Endothelial cell of umbilical vein (primary cell): ENCODE data around the gene CYGB. TPM values are rescaled to one million over a fixed set of nuclear protein-coding genes. Genes with fewer than 3 reads are reported as not detected.

Source experiments
- BruUV-seq: library from RNA; stranded (reverse); fragments of 400-500 nt; replicated peaks from 2 replicates; lab custom pipeline; 2021; lab: Mats Ljungman, UMichigan
- CTCF ChIA-PET: fragments of 300-600, 350-600 bp; sonication (Branson Sonifier 250); formaldehyde crosslinking; loops from one replicate; lab custom pipeline; 2021; ENCODE audit warnings: antibody characterized with exemption, inconsistent platforms; lab: Charles Lee
- POLR2A ChIA-PET: fragments of 300-600, 350-600 bp; sonication (Branson Sonifier 250); formaldehyde crosslinking; loops from one replicate; lab custom pipeline; 2021; ENCODE audit warnings: antibody characterized with exemption, inconsistent platforms; lab: Charles Lee
- DNase-seq: peaks from one replicate; pipeline ENCODE4 v3.0.0-alpha.2; 2011; ENCODE audit warnings: low read depth, low spot score
- FAIRE-seq: peaks from 2 replicates; lab custom pipeline; 2011; peaks lifted over from hg19 to GRCh38; lab: Jason Lieb, UNC
- H2AFZ ChIP-seq: 2 replicates; pipeline ENCODE4 v1.6.0; 2012; ENCODE audit warnings: low read depth, low read length, control low read depth, inconsistent platforms
- H3K27ac ChIP-seq: 2 replicates; pipeline ENCODE4 v1.5.1; 2011; ENCODE audit warnings: low read depth, mild to moderate bottlenecking, control low read depth, low read length, moderate library complexity; ENCODE audit not compliant: insufficient read depth
- H3K27me3 ChIP-seq, 2 experiments: 2 replicates each; pipeline versions ENCODE4 v1.6.0 to v1.6.1; 2011; ENCODE audit warnings: low read length in 2 of 2, mixed read lengths in 1 of 2; ENCODE audit not compliant: control insufficient read depth in 2 of 2, insufficient read depth in 2 of 2
- H3K36me3 ChIP-seq, 2 experiments: 2 replicates in 1 of 2; 3 replicates in 1 of 2; pipeline ENCODE4 v1.5.1; 2011; ENCODE audit warnings: low read length in 2 of 2, mild to moderate bottlenecking in 1 of 2, moderate library complexity in 1 of 2; ENCODE audit not compliant: control insufficient read depth in 2 of 2, insufficient read depth in 2 of 2; ENCODE audit errors: extremely low read depth in 1 of 2
- H3K4me1 ChIP-seq: 3 replicates; pipeline ENCODE4 v1.5.1; 2011; ENCODE audit warnings: mild to moderate bottlenecking, low read length; ENCODE audit not compliant: control insufficient read depth, insufficient read depth; ENCODE audit errors: extremely low read depth
- H3K4me2 ChIP-seq: 2 replicates; pipeline ENCODE4 v1.6.1; 2011; ENCODE audit warnings: low read length, control low read depth, mixed read lengths; ENCODE audit not compliant: insufficient read depth
- H3K4me3 ChIP-seq, 3 experiments: fragments of 200-600 bp in 1 of 3; sonication (generic), shearing (Covaris generic) in 1 of 3; replicated peaks in 1 of 3; 2 replicates each; pipeline ENCODE4 v1.5.1; 2011 to 2016; ENCODE audit warnings: control low read depth in 3 of 3, low read length in 3 of 3, mild to moderate bottlenecking in 2 of 3, inconsistent platforms in 1 of 3, low read depth in 1 of 3, moderate library complexity in 1 of 3; ENCODE audit not compliant: insufficient read depth in 1 of 3
- H3K79me2 ChIP-seq: 2 replicates; pipeline ENCODE4 v1.6.0; 2012; ENCODE audit warnings: low read length, inconsistent platforms; ENCODE audit not compliant: control insufficient read depth, insufficient read depth
- H3K9ac ChIP-seq: replicated peaks from 2 replicates; pipeline ENCODE3; 2011; ENCODE audit warnings: low read length, control low read depth; ENCODE audit not compliant: insufficient read depth; ENCODE audit errors: extremely low read depth
- H3K9me1 ChIP-seq: replicated peaks from 3 replicates; pipeline ENCODE4 v1.6.0; 2011; ENCODE audit warnings: mild to moderate bottlenecking, low read length; ENCODE audit not compliant: control insufficient read depth, insufficient read depth; ENCODE audit errors: extremely low read depth
- H3K9me3 ChIP-seq: replicated peaks from 2 replicates; pipeline ENCODE4 v1.5.1; 2012; ENCODE audit warnings: low read length, inconsistent platforms; ENCODE audit not compliant: control insufficient read depth, insufficient read depth
- H4K20me1 ChIP-seq: replicated peaks from 2 replicates; pipeline ENCODE3; 2011; ENCODE audit warnings: mild to moderate bottlenecking, low read length; ENCODE audit not compliant: control insufficient read depth, insufficient read depth; ENCODE audit errors: extremely low read depth
- EZH2 ChIP-seq: IDR thresholded peaks from 2 replicates; pipeline ENCODE4 v1.6.1; 2012; ENCODE audit warnings: borderline replicate concordance, low read depth, mild to moderate bottlenecking, moderate library complexity, low read length, inconsistent platforms; ENCODE audit not compliant: severe bottlenecking
- FOS ChIP-seq: IDR thresholded peaks from 2 replicates; pipeline ENCODE4 v1.6.1; 2011; ENCODE audit warnings: mild to moderate bottlenecking, low read length, moderate library complexity, borderline replicate concordance; ENCODE audit not compliant: insufficient read depth
- GATA2 ChIP-seq: IDR thresholded peaks from 2 replicates; pipeline ENCODE4 v1.7.0; 2011; ENCODE audit warnings: low read depth, mild to moderate bottlenecking, moderate library complexity, mixed read lengths, low read length; ENCODE audit not compliant: insufficient read length, insufficient read depth
- MYC ChIP-seq: IDR thresholded peaks from one replicate; pipeline ENCODE4 v1.6.1; 2011; ENCODE audit warnings: mild to moderate bottlenecking, low read depth, low read length
- POLR2A ChIP-seq: IDR thresholded peaks from 2 replicates; pipeline ENCODE4 v1.6.1; 2012; ENCODE audit warnings: low read depth, mild to moderate bottlenecking, control low read depth, low read length
- POLR2AphosphoS5 ChIP-seq: IDR thresholded peaks from 2 replicates; pipeline ENCODE4 v1.6.1; 2012; ENCODE audit warnings: low read depth, mild to moderate bottlenecking, control low read depth, low read length, moderate library complexity; ENCODE audit not compliant: insufficient read depth
- dilution Hi-C: fragments of 300-500 bp; cut with MboI; formaldehyde crosslinking; loops from one replicate; pipeline ENCODE4 v1.15.0; 2019; ENCODE audit warnings: low sequenced_read_pairs; ENCODE audit not compliant: extremely low pct_ligation_motif_present
- intact Hi-C: fragments of 100-400 bp; cut with micrococcal nuclease; formaldehyde crosslinking; loops from one replicate; pipeline ENCODE4 v1.10.0; 2022
- polyA plus RNA-seq, 4 experiments: library from polyadenylated mRNA; depleted of rRNA in 3 of 4; stranded (reverse) in 3 of 4; unstranded in 1 of 4; fragments of >200 nt; gene quantifications; 2 replicates each; pipeline versions ENCODE4 v1.2.1 to v1.2.3, GENCODE V29; 2011 to 2012; ENCODE audit warnings: missing spikeins in 1 of 4
- total RNA-seq: library from RNA; stranded (reverse); gene quantifications from 2 replicates; pipeline ENCODE4 v1.2.3, GENCODE V29; 2021
- TF ChIP-seq, protein P1 (sequence below): IDR thresholded peaks from 2 replicates; pipeline ENCODE4 v1.6.1; 2011; ENCODE audit not compliant: insufficient read depth, insufficient read length
- TF ChIP-seq, protein P2 (sequence below), 2 donors: IDR thresholded peaks; 1 replicate in 1 of 2; 2 replicates in 1 of 2; pipeline ENCODE4 v1.5.1; 2011; ENCODE audit warnings: low read length in 2 of 2, mild to moderate bottlenecking in 2 of 2, moderate library complexity in 2 of 2, control low read depth in 1 of 2, inconsistent platforms in 1 of 2, low read depth in 1 of 2; ENCODE audit not compliant: insufficient read depth in 1 of 2; ENCODE audit errors: extremely low read depth in 1 of 2

The CYGB gene
- total and polyA plus RNA-seq, 2 donors (not counting 3 experiments of a cell fraction or from before 2014, with no cell fraction given) = 0.22 to 0.91 TPM

DNA sequence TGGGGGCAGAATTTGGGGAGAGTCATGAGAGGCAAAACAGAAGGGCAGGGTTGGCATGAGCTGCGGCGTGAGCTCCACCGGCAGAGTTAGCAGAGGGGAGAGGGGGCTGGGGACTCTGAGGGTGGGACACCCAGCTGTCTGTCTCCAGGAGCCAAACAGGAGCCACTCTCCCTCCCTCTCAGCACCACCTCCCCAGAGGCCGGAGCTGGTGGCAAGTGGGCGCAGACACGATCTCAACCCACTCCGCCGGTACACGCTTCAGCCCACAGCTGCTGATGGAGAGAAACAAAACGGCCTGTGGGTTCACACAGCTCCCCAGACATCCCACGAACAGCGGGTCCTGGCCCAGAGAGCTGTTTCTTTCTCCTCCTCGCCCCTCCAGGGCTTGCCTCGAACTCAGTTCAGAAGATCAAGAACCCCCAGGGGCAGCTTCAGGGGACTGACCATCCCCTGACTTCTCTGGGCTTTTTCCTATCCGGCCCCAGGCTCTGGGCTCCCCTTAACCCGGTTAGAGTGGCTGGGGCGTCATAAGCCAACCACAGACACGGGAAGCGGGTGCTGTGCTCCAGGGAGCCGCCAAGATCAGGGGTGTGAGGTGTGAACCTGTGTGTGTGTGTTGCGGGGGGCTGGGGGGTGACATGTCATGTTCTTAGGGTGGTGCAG lies 43.9 kb downstream of the CYGB start:
- Histone ChIP-seq H4K20me1 (no peaks in the 10 kb centered on the region), H3K9me1 (no peaks in the 10 kb centered on the region), H3K79me2 (peaks cover 7% of the 10 kb centered on the region), H3K36me3 (no peaks in the 10 kb centered on the region), H3K4me3 (no peak overlapping the region), H3K4me1 (peaks cover 32% of the 10 kb centered on the region), H3K4me2 (peak overlapping the region; percentile 6), H3K27ac (peak overlapping the region; percentile 42), H2AFZ (no peak overlapping the region), H3K9ac (peak overlapping the region; percentile 14), H3K27me3 (no peaks in the 10 kb centered on the region), H3K9me3 (no peaks in the 10 kb centered on the region)
- TF ChIP-seq MYC = no peak
- TF ChIP-seq POLR2A = no peak
- TF ChIP-seq POLR2AphosphoS5 = no peak
- TF ChIP-seq EZH2 = no peak
- no peak for TF ChIP-seq GATA2
- TF ChIP-seq, protein P1, sequence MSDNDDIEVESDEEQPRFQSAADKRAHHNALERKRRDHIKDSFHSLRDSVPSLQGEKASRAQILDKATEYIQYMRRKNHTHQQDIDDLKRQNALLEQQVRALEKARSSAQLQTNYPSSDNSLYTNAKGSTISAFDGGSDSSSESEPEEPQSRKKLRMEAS = no peak
- TF ChIP-seq FOS = no peak
- TF ChIP-seq, protein P2, sequence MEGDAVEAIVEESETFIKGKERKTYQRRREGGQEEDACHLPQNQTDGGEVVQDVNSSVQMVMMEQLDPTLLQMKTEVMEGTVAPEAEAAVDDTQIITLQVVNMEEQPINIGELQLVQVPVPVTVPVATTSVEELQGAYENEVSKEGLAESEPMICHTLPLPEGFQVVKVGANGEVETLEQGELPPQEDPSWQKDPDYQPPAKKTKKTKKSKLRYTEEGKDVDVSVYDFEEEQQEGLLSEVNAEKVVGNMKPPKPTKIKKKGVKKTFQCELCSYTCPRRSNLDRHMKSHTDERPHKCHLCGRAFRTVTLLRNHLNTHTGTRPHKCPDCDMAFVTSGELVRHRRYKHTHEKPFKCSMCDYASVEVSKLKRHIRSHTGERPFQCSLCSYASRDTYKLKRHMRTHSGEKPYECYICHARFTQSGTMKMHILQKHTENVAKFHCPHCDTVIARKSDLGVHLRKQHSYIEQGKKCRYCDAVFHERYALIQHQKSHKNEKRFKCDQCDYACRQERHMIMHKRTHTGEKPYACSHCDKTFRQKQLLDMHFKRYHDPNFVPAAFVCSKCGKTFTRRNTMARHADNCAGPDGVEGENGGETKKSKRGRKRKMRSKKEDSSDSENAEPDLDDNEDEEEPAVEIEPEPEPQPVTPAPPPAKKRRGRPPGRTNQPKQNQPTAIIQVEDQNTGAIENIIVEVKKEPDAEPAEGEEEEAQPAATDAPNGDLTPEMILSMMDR (IDR thresholded peaks at IDR 0.05; ENCODE audit: extremely low read depth in 1 of 2, insufficient read depth in 1 of 2, low read depth in 1 of 2, low read length in 2 of 2) = no peak
- intact Hi-C loops = loop anchor here (1.0 kb wide), 2 partner anchors 8 kb away; partner anchors contain the start of gene RHBDF2
- ChIA-PET CTCF (interaction anchor here (0.9 to 1.8 kb wide), 13 partner anchors 8 to 85 kb away, joined by 3 to 12 read pairs (median 4); partner anchors contain the start of genes AANAT and RHBDF2), POLR2A (no interaction called here)
- dilution Hi-C loops = no loop called here
- DNase-seq (no peak), FAIRE-seq (no peak)
- BruUV-seq = no TSS peak
